Measurements from ENCODE around the gene TNFRSF4. TPM values are rescaled to one million over a fixed set of nuclear protein-coding genes. Genes with fewer than 3 reads are reported as not detected.
A peak's percentile ranks its signal among the peaks of the same experiment; 100 is the strongest.
"Not testable (repeated sequence)": the region's sequence is repeated elsewhere in the genome, so short reads cannot be mapped to it uniquely, and the experiment has no call there.

Gene TNFRSF4
- total RNA-seq, 1 donor from 2014 or later, result 4.2 TPM

DNA sequence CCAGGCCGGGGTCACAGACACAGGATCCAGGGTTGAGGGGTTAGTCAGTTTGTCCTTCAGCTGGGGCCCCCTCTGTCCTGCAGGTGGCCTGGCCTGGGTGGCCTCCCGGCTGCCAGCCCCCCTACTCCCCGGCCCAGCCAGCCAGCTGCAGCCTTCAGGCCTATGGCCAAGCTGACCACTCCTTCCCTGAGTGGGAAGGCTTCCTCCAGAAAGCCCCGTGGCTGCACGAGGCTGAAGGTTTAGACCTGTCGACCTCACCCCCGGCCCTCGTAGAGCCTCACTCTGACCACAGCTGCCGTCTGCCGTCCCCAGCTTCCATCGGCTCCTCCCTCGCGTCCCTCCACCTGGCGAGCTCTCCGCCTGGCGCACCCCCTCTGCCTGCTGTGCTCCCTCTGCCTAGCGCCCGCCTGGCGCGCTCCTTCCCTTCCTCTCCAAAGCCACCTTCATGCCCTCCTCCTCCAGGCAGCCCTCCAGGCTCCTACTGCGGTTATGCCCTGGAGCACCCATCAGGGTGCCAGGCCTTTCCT is 30.7 kb downstream of the TNFRSF4 start:
- no peak for DNase-seq (ENCODE audit: low read depth in 2 of 2)

- DNase-seq (ENCODE audit: low read depth in 2 of 2), result no peak
These were observed 31.3 kb downstream of the TNFRSF4 start for GRCh38 chr1:1182491-1183220.

DNA sequence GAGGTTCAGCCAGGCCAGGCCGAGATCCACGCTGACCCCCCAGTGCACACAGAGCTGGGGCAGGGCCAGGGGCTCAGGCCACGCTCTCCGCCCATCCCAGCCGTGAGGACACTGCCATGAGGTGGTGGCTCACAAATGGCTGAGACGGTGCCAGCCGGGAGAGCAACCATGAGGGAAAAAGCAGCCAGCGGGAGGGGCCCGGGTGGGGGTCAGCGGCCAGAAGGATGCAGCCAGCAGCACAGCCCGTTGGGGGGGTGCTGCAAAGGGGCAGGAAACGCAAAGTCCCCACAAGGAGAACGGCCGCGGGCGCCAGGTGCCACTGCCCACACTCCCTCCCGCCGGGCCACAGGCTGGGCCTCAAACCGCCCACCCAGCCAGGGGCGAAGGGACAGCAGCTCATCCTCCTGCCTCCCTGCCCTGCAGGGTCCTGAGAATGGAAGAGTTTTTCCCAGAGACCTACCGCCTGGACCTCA is 32.0 kb downstream of the TNFRSF4 start:
- DNase-seq (ENCODE audit: low read depth in 2 of 2), result no peak

DNA sequence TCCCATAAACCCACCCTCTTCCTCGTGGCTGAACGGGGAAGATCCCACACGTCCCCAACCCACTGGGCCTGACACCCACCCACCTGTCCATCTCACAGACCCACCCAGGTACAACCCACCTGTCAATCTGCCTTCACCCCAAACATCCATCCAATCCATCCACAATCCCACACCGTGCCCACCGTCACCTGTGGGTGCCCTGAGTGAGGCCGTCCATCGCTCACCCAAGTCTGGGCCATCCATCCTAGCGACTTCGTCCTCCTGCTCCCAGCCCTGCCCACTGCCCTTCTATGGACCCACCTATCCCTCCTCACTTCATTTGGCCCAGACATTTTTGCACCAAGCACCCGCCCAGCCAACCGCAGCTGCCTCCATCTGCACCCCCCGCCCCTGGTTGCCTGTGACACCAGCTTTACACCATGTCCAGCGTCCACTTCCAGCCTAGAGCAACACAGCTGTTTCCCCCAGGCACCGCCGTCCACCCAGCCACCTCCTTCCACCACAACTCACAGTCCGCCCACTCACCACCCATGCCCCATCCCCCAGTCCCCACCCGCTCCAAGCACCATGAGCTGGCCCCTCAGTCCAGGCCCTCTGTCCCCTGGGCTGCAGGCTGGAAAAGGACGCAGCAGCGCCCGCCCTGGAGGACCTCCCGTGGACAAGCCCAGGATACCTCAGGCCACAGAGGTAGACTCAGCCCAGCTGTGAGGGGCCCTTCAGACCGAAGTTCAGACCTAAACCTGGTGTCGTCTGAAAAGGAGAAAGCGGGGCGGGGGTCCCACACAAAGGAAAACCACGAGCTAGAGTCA is 32.6 kb downstream of the TNFRSF4 start:
- no peak for DNase-seq (ENCODE audit: low read depth in 2 of 2)

- no peak for DNase-seq (ENCODE audit: low read depth in 2 of 2)
These were observed 33.7 kb downstream of the TNFRSF4 start for GRCh38 chr1:1179983-1180861.

- DNase-seq (ENCODE audit: low read depth in 2 of 2), result no peak
These were observed 34.5 kb downstream of the TNFRSF4 start for GRCh38 chr1:1179346-1179982.

DNA sequence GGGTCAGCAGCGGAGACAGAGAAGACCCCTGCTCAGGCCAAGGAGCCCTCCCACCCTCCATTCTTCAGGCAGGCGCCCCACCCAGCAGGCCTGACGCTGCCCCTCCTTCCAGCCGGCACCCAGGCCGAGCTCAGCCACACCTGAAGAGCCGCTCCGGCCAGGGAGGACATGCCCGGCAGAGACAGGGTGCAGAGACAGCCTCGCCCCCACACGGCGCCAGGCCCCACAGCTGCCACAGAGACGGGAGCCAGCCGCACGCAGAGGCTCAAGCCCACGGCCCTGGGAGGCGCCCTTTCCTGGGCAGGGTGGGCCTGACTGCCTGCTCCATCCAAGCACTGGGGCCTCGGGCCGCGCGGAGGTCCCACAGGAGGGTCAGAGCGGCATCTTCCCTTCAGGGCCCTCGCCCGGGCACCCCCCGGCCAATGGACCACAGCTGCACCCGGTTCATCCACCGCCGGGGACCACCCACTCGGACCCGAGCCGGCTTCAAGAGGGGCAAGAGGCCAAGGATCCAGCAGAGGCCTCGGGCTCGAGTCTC is 35.1 kb downstream of the TNFRSF4 start:
- no peak for DNase-seq (ENCODE audit: low read depth in 2 of 2)

DNA sequence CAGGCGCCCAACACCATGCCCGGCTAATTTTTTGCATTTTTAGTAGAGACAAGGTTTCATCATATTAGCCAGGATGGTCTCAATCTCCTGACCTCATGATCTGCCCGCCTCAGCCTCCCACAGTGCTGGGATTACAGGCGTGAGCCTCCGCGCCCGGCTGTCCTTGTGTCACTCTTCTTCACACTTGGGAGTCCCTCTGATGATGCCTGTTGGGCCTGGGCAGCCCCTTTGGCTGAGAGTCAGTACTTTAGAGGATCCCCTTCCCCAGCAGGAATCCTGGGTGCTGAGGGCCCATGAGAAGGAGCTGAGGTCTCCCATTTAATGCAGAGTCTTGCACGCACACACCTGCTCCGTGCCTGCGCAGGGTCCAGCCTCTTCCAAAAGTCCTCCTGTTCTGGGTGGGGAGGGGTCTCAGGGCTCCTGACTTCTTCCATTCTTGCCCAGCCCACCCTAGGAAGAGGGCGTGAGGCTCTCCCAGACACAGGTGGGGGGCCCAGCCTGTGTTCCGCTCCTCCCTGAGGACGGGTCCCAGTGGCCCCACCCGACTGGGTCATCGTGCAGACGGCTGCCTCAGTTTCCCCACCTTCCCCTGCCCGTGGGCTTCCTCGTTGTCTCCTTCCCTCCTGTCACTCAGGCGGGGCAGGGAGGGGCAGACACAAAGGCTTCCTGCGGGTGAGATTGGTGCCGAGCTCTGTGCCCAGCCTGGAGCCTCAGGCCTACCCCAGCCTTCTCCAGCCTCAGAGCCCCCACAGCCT is 36.3 kb downstream of the TNFRSF4 start:
- DNase-seq (ENCODE audit: low read depth in 2 of 2), result no peak

DNA sequence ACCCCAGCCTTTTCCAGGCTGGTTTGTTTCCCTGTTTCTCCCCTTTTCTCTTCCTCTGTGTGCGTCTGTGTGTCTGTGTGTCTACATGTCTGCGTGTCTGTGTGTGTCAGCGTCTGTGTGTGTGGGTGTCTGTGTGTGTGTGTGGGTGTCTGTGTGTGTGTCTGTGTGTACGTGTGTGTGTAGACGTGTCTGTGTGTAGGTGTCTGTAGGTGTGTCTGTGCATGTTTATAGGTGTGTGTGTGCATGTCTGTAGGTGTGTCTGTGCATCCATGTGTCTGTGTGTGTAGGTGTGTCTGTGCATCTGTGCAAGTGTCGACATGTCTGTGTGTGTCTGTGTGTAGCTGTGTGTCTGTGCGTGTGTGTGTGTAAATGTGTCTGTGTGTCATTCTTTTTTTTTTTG is 37.0 kb downstream of the TNFRSF4 start:
- no peak for DNase-seq (ENCODE audit: low read depth in 2 of 2)

- not testable (repeated sequence) for DNase-seq (ENCODE audit: low read depth in 2 of 2)
These were observed 37.7 kb downstream of the TNFRSF4 start for GRCh38 chr1:1176063-1176761.

- DNase-seq (ENCODE audit: low read depth in 2 of 2), result no peak
These were observed 38.5 kb downstream of the TNFRSF4 start for GRCh38 chr1:1175221-1176062.

DNA sequence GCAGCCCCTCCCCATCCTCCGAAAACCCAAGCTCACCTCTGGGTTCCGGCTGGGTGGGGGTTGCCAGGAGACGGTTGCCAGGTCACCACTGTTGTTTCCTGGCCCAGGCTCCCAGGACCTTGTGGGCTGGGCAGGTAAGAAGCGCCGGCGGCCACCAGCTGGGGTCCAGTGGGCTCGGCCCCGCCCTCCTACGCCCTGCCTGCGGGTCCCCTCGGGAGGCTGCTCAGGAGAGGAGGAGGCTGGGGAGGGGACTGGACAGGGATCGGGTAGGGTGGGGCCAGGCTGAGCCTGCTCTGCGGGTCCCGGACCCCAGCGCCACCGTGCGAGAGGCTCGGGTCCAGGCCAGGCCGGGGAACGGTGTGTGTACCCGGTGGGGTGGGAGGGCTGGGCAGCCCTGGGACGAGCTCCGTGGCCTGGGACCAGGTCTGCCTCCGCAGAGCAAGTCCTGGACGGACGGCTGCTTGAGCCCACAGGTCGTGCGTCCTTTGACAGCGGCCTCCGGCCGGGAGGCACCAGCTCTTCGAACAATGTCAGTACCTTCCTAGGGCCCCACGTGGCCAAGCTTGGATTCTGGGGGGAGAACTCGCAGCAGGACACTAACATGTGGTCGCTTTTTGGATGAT is 40.0 kb downstream of the TNFRSF4 start, which contains the start of gene TTLL10:
Gene TTLL10, plus strand, starts transcription at position 88 of the 623 bp plus-strand sequence. CDS start 5,336 bp downstream, outside the sequence.
- peak in 1 of 2 donors; percentile 14 for DNase-seq (ENCODE audit: low read depth in 2 of 2)

DNA sequence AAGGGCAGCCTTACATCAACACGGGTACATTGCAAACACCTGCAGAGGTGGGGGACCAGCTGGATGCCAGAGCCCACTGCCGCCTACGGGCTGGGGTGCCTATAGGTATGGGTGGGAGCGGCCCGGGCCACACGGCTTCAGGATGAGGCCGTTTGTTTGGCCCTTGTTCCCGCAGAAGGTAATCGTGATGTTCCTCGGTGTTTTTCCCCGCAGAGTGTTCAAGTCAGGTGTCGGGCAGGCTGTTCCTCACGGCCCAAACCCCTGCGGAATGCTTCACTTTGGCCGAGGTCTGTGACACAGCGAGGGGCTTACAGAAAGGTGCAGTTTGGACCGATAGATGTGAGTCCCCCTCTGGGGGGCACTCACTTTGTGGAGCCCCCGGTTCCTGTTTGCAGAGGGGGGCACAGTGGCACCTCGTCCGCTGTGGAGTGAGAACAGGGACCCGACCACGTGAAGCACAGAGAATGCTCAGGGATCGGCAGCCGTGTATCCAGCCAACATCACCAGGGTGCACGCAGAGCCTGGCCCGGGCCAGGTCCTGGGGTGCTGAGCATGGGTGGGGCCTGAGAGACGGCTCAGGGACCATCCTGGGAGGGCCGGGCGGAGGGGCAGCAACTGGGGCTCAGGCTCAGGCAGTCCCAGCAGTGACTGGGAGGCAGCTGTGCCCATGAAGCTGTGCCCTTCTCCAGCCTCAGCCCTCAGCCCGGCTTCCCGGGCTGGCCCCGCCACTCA is 40.7 kb downstream of the TNFRSF4 start:
- DNase-seq (ENCODE audit: low read depth in 2 of 2), result no peak

DNA sequence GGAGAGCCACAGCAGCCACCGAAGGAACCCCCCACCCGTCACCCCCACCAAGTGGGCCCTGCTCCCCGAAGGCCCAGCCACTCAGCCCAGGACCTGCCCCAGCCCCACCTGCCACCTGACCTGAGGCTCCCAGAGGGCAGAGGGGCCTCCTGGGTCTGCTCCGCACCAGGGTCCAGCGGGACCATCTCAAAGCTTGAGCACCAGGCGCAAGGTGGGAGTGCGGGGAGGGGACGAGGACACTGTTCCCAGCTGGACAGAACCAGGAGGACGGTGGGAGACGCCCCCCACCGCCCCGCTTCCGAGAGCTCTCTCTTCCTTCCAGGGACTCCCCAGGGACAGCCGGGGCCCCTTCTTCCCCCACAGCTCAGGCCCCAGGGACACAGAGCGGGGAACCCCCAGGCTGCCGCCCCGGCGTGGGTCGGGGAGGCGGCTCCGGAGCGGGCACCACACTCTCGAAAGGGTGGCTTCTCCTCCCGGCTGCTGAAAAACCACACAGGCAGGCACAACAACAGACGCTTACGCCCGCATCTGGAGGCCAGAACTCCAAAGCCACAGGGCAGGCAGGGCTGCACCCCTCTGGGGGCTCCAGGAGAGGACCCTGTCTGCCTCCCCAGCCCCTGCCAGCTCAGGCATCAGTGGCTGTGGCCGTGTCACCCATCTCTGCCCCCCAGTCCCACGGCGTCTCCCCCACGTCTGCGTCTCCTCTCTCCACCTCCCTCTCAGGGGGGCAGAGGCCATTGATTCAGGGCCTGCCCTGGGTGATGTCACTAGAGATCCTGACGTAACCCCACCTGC is 42.2 kb downstream of the TNFRSF4 start:
- DNase-seq (ENCODE audit: low read depth in 2 of 2), result no peak

GRCh38 chr1:1171161-1171545 is 42.8 kb downstream of the TNFRSF4 start:
- DNase-seq (ENCODE audit: low read depth in 2 of 2), result no peak

Data from lung microvascular endothelial cell (primary cell).